ENCODE measurements around the gene HSPG2.

The HSPG2 gene

GRCh38 chr1:21898326-21899200, 38.5 kb downstream of the HSPG2 start:
- no peak for DNase-seq (ENCODE audit: low spot score)

DNA sequence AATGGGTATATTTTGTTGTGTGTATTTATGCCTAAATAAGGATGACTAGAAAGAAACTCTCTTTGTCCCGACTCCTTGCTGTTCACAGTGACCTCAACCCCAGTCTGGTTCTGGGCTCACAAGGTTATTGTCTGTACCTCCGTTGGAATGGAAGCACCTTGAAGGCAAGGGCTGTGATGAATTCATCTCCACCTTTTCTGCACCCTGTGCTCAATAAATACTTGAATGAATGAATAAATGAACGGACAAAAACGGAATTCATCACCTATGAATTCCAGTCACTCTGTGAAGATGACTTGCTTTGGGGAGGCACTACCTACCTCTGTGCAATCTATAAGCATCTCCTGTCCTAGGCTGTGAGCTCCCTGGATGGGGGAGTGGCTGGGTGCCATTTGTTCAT, 39.3 kb downstream of the HSPG2 start:
- DNase-seq (ENCODE audit: low spot score): no peak

DNA sequence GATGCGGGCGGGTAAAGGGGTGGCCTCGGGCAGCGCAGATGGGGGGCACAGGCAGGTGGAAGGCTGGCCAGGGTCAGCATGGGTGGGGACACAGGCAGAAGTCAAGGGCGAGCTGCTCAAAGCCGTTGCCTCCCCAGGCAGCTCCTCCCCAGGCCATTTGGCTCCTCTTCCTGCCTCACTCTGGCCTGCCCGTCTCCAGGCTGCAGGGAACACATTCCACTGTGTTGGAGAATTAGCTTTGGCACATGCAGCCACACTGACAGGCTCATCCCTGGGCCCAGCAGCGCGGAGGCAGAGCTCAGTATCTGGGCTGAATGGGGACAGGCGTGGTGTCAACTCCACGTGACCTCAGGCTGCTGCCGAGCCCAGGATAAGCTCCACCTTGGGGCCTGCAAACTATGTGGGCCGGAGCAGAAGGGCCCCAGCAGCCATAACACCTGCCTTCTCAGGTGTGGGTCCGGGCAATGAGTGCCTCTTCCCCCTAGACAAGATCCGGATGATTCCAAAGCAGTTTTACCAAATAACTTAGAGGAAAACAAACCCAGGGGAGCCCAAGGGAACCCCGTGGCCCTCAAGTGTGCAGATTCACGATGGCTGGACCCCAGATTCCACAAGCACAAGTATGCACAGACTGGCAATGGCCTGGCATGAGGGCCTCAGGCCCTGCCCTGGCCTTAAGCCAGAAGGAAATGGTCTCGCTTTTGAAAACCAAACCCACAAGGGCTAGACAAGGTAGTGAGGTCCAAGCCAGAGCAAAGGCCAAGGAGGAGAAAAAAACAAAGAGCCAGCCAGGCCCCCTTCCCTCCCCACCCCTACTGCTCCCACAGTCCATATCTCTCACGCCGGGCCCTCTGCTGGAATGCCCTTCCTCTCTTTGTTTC, 40.2 kb downstream of the HSPG2 start:
- DNase-seq (ENCODE audit: low spot score): no peak

GRCh38 chr1:21896026-21896425, 41.1 kb downstream of the HSPG2 start:
- DNase-seq (ENCODE audit: low spot score): no peak

- DNase-seq (ENCODE audit: low spot score): no peak
Measured at GRCh38 chr1:21894034-21894881, 42.9 kb downstream of the HSPG2 start.

- no peak for DNase-seq (ENCODE audit: low spot score)
Measured at GRCh38 chr1:21893046-21893805, 43.9 kb downstream of the HSPG2 start.

DNA sequence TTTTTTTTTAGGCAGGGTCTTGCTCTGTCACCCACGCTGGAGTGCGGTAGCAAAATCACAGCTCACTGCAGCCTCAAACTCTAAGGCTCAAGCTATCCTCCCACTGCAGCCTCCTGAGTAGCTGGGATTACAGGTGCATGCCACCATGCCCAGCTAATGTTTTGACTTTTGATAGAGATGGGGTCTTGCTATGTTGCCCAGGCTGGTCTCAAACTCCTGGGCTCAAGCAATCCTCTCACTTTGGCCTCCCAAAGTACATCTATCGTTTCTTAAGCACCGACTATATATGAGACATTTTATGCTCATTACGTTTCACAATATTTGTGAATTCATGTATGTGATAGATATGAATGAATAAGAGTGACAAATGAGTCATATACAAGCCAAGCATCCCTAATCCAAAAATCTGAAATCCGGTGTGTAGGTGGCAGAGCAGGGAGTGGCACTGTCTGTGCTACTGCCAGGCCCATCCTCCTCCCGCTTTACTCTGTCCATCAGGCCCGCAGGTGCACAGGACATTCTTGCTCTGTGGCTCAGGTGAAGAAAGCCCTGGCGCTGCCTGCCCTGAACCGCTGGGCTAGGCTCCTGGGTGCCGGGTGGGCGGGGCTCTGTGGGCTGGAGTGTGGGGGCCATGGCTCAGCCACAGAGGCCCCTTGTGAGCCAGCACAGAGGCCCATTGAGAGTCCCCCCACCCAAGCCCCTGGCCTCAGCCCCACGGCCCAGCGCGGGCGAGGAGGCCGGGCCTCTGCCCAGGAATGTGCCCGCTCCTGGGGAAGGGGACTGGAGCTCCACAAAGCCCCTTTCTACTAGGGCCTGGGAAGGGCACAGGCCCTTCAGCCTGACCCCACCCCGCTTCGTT, 45.3 kb downstream of the HSPG2 start:
- no peak for DNase-seq (ENCODE audit: low spot score)

- no peak for DNase-seq (ENCODE audit: low spot score)
Measured at GRCh38 chr1:21891081-21891480, 46.0 kb downstream of the HSPG2 start.

DNA sequence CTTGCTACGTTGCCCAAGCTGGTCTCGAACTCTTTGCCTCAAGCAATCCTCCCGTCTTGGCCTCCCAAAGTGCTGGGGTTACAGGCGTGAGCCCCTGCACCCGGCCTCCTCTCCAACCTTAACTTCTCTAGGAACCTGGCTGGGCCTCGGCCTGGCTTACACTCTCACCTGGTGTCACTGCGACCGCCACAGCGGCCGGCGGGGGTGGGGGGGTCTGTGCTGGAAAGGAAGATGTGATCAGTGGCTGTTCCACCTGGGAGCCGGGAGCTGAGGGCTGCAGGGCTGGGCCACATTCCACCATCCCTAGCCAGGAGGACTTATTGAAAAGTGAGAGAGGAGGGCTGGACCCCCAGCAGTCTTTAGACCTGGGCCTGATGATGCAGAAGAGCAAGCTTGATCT, 48.6 kb downstream of the HSPG2 start:
- DNase-seq (ENCODE audit: low spot score): no peak

GRCh38 chr1:21887796-21888195, 49.3 kb downstream of the HSPG2 start:
- DNase-seq (ENCODE audit: low spot score): no peak

DNA sequence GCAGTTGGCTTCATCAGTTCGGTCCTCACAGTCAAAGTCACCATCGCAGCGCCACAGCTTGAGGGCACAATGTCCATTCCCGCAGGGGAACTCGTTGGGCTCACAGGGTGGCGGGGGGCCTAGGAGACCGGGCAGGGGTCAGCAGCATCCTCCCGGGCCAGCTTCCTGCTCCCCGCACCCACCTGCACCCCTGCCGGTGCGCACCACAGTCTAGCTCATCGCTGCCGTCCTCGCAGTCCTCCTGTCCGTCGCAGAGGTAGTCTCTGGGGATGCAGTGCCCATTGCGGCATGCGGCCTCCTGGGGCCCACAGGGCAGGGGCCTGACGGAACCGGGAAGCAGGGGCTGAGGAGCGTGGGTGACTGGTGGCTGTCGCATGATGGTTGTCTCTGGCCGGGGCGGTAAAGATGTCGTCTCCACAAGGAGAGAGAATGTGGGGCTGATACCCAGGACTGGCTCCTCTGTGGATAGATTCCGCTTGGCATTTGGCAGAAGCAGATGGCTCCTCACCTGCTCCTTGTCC, 49.8 kb downstream of the HSPG2 start:
- no peak for DNase-seq (ENCODE audit: low spot score)

DNA sequence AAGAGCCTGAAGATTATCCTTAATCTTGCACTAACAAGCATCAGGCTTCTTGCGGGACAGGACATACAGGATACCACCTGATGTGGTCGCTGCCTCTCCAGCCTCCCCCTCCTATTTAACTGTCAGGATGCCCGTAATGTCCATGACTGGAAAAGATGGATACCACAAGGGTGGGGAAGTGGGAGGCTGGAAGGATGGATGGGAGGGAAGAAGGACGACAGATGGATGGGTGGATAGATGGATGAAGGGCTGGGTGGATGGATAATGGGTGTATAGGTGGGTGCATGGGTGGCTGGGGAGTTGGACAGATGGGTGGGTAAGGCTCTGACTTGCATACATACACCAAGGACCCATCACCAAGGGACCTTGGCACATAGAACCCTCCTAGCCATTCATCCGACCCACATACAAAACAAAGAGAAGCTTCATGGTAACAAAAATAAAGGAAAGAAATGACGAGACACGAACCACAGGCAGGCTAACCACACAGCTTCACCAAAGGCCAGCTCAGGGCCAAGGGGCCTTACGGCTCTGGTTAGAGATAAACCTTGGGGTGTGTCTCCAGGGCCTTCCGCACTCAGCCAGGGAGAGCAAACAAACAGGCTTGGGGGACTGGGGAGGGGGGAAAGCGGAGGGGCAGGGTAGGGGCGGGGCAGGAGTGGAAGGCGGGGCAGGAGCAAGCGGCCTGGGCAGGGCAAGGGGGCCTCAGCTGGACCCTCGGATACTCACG, 50.5 kb downstream of the HSPG2 start:
- no peak for DNase-seq (ENCODE audit: low spot score)

DNA sequence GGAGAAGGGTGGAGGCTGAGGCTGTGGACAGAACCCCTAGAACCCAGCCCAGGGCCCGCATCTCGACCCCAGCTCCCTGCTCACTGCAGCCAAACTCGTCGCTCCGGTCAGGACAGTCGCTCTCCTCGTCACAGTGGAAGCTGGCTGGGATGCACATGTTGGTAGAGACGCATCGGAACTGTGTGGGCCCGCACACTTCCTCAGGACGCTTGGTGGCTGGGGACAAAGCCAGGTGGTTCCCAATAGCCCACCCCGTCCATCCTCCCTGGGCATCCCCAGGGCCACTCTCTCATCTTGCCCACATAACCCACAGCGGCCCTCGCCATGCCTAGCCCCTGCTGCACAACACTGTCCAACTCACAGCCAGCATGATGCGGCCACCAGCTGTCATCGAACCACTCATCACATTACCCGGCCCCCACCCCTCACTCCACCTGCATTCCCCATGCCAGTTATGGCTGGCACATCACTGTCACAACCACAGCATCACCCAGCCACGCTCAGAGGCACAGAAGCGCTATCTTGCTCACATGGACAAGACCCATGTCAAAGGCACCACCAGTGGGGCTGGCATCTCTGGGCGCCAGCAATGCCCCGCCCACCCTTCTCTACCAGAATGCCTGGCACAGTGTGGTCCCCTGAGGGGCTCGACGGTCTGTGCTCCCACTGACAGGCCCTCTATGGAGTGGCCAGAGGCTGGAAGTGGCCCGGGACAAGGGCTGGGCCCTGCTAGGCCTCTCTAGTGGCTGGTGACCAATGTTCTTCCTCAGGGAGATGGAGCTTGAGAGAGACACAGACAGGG, 51.7 kb downstream of the HSPG2 start:
- no peak for DNase-seq (ENCODE audit: low spot score)

DNA sequence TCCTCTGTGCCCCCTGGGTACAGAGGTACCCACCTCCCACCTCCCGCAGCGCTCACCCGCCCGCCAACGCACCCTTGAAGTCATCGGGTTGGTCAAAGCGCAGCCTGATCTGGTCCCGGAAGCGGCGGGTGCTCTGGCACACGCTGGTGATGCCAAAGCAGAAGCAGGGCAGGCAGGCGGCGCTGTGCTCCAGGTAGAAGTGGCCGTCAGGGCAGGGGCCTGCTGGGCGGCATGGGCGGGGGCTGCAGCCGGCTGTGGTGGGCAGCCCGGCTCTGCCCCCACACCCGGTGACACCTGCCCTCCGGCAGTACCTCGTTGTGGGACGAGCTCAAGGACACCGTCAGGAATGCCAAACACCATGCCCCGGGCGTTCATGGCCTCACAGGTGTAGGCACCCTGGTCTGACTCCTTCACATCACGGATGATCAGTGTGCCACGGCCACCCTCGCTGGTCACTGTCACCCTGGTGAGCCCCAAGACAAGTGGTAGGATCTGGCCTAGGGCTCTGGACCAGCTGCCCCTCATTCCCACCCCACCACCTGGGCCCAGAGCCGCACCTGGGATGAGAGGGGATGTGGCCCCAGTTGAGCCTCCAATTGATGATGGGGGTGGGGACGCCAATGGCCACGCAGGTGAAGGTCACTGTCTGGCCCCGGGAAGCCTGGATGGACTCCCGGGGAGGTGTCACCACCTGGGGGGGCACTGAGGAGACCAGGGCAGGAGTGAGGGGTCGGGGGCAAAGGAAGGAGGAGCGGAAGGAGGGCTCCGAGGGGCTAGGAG, 52.5 kb downstream of the HSPG2 start:
- DNase-seq (ENCODE audit: low spot score): no peak

- DNase-seq (ENCODE audit: low spot score): no peak
Measured at GRCh38 chr1:21882721-21883415, 54.2 kb downstream of the HSPG2 start.

GRCh38 chr1:21881250-21881649, 55.9 kb downstream of the HSPG2 start:
- no peak for DNase-seq (ENCODE audit: low spot score)

GRCh38 chr1:21880619-21880970, 56.5 kb downstream of the HSPG2 start:
- DNase-seq (ENCODE audit: low spot score): no peak

Measured in HuH-7.5 (cell line).